GM15510 (cell line): Measurements from ENCODE around the gene DMTF1.

ENCODE experiments used
- POLR2A ChIP-seq: IDR thresholded peaks from 3 replicates; pipeline ENCODE4 v1.6.1; 2011; ENCODE audit warnings: borderline replicate concordance; ENCODE audit not compliant: insufficient read length; ENCODE audit errors: extremely low read depth

Gene DMTF1

DNA sequence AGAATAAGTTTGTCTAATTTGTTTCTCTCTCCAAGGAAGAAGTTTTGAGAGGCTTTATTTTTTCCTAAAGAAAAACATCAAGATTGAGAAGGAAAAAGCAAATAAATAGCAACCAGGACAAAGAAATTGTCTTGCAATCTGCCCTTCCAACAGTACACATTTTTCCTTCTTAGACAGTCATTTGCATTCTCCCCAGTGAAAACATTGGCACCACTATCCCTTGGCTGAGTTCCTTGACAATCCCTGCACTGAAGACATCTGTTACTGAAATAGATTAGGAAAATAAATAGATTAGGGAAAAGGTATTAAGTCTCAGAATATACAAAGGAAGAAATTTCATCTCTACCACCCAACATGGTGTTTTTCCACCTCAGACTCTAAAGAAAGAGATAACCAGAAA lies 79.5 kb downstream of the DMTF1 start:
- TF ChIP-seq POLR2A: no peak

DNA sequence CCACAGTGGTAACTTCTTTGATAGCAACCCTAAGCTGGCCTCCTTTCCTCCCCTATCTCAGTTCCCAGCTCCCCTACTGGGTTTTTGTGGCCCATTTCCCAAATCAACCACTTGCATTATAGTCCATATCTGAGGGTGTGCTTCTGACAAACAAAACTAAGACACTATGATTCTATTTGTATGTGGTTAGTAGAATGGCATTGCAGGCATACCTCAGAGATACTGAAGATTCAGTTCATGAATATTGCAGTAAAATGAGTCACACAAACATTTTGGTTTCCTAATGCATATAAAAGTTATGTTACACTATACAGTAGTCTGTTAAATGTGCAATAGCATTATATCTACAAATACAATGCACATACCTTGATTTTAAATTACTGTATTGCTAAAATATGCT lies 82.7 kb downstream of the DMTF1 start:
- TF ChIP-seq POLR2A: no peak
